Measurements from ENCODE around the gene NR1D1. TPM values are rescaled to one million over a fixed set of nuclear protein-coding genes. Genes with fewer than 3 reads are reported as not detected.
A peak's percentile ranks its signal among the peaks of the same experiment; 100 is the strongest.

NR1D1 gene
- total and polyA plus RNA-seq, 2 donors from 2014 or later: 7.1 to 30.8 TPM

GRCh38 chr17:40121181-40122135 lies 21.1 kb upstream of the NR1D1 start, which contains the start of gene MSL1:
Gene MSL1 (plus strand): TSS chr17:40121971. CDS start chr17:40122613, 642 bp downstream.
- intact Hi-C loops (cut with DNase I): no loop called here
- peaks cover 0 to 10% (median 8%) of the 10 kb centered on the region in 3 donors for H3K4me1 ChIP-seq (ENCODE audit: control insufficient read depth in 2 of 3, insufficient read depth in 2 of 3, low read depth in 1 of 3, low read length in 3 of 3)

DNA sequence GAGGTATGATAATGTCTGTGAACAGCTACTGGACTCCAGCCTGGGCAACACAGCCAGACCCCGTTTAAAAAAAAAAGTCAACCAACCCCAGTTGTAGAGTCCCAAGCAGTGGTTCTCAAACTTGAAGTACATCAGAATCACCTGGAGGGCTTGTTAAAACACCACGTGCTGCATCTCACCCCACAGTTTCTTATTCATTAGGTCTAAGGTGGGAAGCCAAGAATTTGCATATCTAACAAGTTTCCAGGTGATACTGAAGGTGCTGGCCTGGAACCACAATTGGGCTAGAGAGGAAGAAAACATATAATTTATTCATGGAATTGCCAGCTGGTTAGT lies 14.7 kb upstream of the NR1D1 start:
- FAIRE-seq: no peak

More at GRCh38 chr17:40121181-40122135, 21.1 kb upstream of the NR1D1 start, which contains the start of gene MSL1:
- Histone ChIP-seq H3K36me3 (ENCODE audit: control insufficient read depth in 2 of 3, insufficient read depth in 3 of 3, low read length in 3 of 3) (peaks cover 0 to 5% (median 0%) of the 10 kb centered on the region in 3 donors), H3K27me3 (ENCODE audit: control insufficient read depth, insufficient read depth, low read length) (no peaks in the 10 kb centered on the region), H3K27ac (ENCODE audit: low read depth in 2 of 2, low read length in 2 of 2) (peak within 1 kb of the TSS; percentile 91 to 93), H3K9me3 (ENCODE audit: control insufficient read depth in 2 of 3, insufficient read depth in 1 of 3, low read length in 3 of 3) (no peaks in the 10 kb centered on the region), H3K9ac (ENCODE audit: low read length in 3 of 3) (peak within 1 kb of the TSS; percentile 27 to 95 (median 87)), H3K4me3 (ENCODE audit: low read length in 3 of 3) (peak within 1 kb of the TSS; percentile 82 to 92 (median 92))
- DNase-seq (peak; percentile 92 to 96 (median 95)), FAIRE-seq (no peak)
- TF ChIP-seq, protein P1, sequence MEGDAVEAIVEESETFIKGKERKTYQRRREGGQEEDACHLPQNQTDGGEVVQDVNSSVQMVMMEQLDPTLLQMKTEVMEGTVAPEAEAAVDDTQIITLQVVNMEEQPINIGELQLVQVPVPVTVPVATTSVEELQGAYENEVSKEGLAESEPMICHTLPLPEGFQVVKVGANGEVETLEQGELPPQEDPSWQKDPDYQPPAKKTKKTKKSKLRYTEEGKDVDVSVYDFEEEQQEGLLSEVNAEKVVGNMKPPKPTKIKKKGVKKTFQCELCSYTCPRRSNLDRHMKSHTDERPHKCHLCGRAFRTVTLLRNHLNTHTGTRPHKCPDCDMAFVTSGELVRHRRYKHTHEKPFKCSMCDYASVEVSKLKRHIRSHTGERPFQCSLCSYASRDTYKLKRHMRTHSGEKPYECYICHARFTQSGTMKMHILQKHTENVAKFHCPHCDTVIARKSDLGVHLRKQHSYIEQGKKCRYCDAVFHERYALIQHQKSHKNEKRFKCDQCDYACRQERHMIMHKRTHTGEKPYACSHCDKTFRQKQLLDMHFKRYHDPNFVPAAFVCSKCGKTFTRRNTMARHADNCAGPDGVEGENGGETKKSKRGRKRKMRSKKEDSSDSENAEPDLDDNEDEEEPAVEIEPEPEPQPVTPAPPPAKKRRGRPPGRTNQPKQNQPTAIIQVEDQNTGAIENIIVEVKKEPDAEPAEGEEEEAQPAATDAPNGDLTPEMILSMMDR (IDR thresholded peaks at IDR 0.05; ENCODE audit: borderline replicate concordance, extremely low read depth, insufficient read depth): no peak

DNA sequence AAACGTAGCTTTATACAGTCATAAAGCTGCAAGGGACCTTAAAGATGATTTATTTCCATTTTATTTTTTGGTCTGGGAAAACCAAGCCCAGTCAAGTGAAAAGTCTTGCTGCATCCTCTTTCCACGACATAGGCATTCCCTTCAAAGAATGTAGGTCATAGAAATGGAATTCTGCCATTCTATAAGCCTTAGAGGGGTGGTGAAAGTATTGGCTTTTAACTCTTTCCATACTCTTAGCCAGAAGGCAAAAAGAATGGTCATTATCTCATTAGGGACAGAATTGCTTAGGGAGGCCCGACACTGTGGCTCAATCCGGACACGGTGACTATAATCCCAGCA lies 13.5 kb upstream of the NR1D1 start:
- Histone ChIP-seq H3K9ac (ENCODE audit: low read length in 3 of 3) (peak overlapping the region in 2 of 3 donors; percentile 21 to 59), H3K4me1 (ENCODE audit: control insufficient read depth in 2 of 3, insufficient read depth in 2 of 3, low read depth in 1 of 3, low read length in 3 of 3) (peaks cover 10 to 43% (median 35%) of the 10 kb centered on the region in 3 donors), H3K27ac (ENCODE audit: low read depth in 2 of 2, low read length in 2 of 2) (peak overlapping the region; percentile 8 to 95), H3K4me3 (ENCODE audit: low read length in 3 of 3) (peak overlapping the region; percentile 45 to 74 (median 49)), H3K9me3 (ENCODE audit: control insufficient read depth in 2 of 3, insufficient read depth in 1 of 3, low read length in 3 of 3) (no peaks in the 10 kb centered on the region), H3K27me3 (ENCODE audit: control insufficient read depth, insufficient read depth, low read length) (no peaks in the 10 kb centered on the region), H3K36me3 (ENCODE audit: control insufficient read depth in 2 of 3, insufficient read depth in 3 of 3, low read length in 3 of 3) (no peaks in the 10 kb centered on the region)
- DNase-seq: peak in 1 of 5 donors; percentile 36
- FAIRE-seq: no peak
- TF ChIP-seq, protein P1 (IDR thresholded peaks at IDR 0.05; ENCODE audit: borderline replicate concordance, extremely low read depth, insufficient read depth): no peak
- intact Hi-C loops (cut with DNase I): loop anchor here (5.0 kb wide), 1 partner anchor 42 kb away; no protein-coding TSS in a partner anchor

More for the DNA sequence above, 14.7 kb upstream of the NR1D1 start:
- Histone ChIP-seq H3K27ac (ENCODE audit: low read depth in 2 of 2, low read length in 2 of 2) (peak overlapping the region in 1 of 2 donors; percentile 16), H3K4me3 (ENCODE audit: low read length in 3 of 3) (no peak overlapping the region), H3K9me3 (ENCODE audit: control insufficient read depth in 2 of 3, insufficient read depth in 1 of 3, low read length in 3 of 3) (no peaks in the 10 kb centered on the region), H3K27me3 (ENCODE audit: control insufficient read depth, insufficient read depth, low read length) (no peaks in the 10 kb centered on the region), H3K36me3 (ENCODE audit: control insufficient read depth in 2 of 3, insufficient read depth in 3 of 3, low read length in 3 of 3) (no peaks in the 10 kb centered on the region), H3K4me1 (ENCODE audit: control insufficient read depth in 2 of 3, insufficient read depth in 2 of 3, low read depth in 1 of 3, low read length in 3 of 3) (peaks cover 7 to 31% (median 28%) of the 10 kb centered on the region in 3 donors), H3K9ac (ENCODE audit: low read length in 3 of 3) (no peak overlapping the region)
- no peak for DNase-seq
- TF ChIP-seq, protein P1 (IDR thresholded peaks at IDR 0.05; ENCODE audit: borderline replicate concordance, extremely low read depth, insufficient read depth): no peak
- intact Hi-C loops (cut with DNase I): no loop called here
